Myocyte (in vitro differentiated cells): ENCODE data around the gene BRPF3. TPM values are rescaled to one million over a fixed set of nuclear protein-coding genes. Genes with fewer than 3 reads are reported as not detected.
"Not testable (repeated sequence)": the region's sequence is repeated elsewhere in the genome, so short reads cannot be mapped to it uniquely, and the experiment has no call there.

Experiments used
- DNase-seq: peaks from one replicate; pipeline ENCODE4 v3.0.0-alpha.2; 2012; ENCODE audit warnings: low read depth
- total RNA-seq: library from RNA; depleted of rRNA; stranded (reverse); fragments of >200 nt; gene quantifications from 2 replicates; pipeline ENCODE4 v1.2.3, GENCODE V29; 2014

BRPF3 gene
- total RNA-seq, 1 donor from 2014 or later, result 18.5 TPM

DNA sequence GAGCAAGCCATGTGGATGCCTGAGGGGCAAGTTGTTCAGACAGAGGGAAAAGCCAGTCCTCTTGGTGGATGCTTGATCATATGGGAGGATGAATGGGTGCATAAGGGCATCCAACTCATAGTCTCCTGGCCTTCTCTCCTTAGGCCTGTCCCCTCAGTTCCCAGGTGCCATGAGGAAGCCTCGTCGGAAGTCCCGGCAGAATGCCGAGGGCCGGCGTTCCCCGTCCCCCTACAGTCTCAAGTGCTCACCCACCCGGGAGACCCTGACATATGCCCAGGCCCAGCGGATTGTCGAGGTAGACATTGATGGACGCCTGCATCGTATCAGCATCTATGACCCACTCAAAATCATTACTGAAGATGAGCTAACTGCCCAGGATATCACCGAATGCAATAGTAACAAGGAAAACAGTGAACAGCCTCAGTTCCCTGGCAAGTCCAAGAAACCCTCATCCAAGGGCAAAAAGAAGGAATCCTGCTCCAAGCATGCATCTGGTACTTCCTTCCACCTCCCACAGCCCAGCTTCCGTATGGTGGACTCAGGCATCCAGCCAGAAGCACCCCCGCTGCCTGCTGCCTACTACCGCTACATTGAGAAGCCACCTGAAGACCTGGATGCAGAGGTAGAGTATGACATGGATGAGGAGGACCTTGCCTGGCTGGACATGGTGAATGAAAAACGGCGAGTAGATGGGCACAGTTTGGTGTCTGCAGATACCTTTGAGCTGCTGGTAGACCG is 3.8 kb downstream of the BRPF3 start:
- DNase-seq, result no peak

DNA sequence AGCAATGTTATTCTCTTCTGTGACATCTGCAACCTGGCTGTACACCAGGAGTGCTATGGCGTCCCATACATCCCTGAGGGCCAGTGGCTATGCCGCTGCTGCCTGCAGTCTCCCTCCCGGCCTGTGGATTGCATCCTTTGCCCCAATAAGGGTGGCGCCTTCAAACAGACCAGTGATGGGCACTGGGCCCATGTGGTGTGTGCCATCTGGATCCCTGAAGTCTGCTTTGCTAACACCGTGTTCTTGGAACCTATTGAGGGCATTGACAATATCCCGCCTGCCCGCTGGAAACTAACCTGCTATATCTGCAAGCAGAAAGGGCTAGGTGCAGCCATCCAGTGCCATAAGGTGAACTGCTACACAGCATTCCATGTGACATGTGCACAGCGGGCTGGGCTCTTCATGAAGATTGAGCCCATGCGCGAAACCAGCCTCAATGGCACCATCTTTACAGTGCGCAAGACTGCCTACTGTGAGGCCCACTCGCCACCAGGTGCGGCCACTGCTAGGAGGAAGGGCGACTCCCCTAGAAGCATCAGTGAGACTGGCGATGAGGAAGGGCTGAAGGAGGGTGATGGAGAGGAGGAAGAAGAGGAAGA is 4.6 kb downstream of the BRPF3 start:
- DNase-seq, result no peak

DNA sequence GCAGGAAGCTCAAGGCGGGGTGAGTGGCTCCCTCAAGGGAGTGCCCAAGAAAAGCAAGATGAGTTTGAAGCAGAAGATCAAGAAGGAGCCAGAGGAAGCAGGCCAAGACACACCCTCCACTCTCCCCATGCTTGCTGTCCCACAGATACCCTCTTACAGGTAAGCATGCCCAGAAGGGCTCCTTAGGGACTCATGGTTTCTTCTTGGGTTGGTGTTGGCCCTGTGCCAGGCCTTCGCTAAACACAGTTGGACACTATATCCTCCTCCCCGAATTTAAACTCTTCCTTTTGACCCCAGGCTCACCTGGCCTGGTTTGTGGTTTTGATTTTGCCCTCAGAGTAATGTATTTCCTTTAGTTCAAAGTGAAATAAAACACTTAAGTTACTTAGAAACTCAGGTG is 5.1 kb downstream of the BRPF3 start:
- no peak for DNase-seq

- DNase-seq, result no peak
Measured at GRCh38 chr6:36202101-36202500, 5.6 kb downstream of the BRPF3 start.

DNA sequence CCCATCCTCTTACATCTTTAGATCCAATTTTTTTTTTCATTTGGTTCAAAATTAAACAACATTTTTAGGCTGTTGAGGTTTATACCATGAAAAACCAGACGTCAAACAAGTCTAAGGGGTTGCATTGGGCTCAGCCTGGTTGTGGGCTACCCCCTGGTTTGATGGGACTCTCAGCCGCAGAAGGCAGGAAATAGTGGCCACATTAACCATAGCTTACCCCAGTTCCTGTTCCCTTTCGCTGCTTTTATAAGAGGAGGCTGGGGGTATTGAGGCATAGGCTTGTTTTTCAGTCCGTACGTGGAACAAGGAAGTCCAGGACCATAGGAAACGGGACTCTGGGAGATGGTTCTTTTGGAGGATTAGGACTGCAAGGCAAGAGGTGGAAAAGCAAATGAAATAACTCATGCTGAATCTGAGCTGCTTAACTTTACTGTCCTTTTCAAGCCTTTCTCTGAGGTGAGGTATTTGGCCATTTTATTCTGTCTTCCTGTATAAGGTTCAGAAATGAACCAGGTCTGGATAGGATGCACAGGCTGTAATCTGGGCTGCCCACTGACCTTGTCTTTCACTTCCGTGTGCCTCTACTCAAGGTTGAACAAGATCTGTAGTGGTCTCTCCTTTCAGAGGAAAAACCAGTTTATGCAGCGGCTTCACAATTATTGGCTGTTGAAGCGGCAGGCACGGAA is 7.7 kb downstream of the BRPF3 start:
- DNase-seq, result no peak

DNA sequence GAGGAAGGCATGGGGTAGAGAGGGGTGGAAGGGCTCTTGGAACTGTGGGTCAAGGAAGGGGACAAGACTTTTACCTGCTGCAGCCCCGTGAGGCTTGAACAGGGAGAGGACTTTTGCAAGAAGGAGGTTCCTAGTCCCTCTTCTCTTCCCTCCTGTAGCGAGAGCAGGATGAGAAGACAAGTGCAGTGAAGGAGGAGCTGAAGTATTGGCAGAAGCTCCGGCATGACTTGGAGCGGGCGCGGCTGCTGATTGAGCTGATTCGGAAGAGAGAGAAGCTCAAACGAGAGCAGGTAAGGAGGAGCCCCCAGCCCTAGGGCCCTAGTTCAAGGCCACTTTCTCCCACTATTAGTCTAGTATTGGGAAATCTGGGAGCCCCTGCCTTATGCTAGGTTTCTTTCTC is 10.6 kb downstream of the BRPF3 start:
- DNase-seq, result no peak

GRCh38 chr6:36209606-36210005 is 13.1 kb downstream of the BRPF3 start:
- no peak for DNase-seq

DNA sequence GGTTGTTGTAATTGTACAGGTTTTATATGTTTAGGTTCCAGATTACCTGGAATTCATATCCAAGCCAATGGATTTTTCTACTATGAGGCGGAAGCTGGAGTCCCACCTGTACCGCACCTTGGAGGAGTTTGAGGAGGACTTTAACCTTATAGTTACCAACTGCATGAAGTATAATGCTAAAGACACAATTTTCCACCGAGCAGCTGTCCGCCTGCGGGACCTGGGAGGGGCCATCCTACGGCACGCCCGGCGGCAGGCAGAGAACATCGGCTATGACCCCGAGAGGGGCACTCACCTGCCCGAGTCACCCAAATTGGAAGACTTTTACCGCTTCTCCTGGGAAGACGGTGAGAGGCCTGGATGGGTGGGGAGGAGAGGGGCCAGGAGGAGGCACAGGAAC is 13.6 kb downstream of the BRPF3 start:
- DNase-seq, result no peak

DNA sequence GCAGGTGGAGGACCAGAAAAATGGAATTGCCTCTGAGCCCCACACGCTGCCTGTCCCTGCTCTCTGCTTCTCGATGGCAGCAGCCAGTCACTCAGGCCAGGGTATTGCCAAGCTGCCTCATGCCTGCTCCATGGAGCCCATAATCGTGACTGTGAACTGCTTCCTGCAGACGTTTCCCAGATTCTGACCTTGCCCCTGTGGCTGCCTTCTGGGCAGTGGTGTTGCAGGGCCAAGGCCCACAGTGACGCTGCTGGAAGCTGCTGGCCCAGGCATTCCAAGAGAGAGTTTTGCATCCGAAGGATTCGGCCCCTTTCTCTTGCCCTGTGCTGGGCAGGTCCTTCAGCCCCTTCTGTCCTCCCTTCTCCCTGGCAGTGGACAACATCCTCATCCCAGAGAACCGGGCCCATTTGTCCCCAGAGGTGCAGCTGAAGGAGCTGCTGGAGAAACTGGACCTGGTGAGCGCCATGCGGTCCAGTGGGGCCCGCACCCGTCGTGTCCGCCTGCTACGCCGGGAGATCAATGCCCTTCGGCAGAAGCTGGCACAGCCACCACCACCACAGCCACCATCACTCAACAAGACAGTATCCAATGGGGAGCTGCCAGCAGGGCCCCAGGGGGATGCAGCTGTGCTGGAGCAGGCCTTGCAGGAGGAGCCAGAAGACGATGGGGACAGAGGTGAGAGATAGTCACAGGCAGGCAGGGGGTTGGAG is 14.5 kb downstream of the BRPF3 start:
- no peak for DNase-seq

GRCh38 chr6:36216559-36216958 is 20.0 kb downstream of the BRPF3 start:
- DNase-seq, result peak; percentile 50

DNA sequence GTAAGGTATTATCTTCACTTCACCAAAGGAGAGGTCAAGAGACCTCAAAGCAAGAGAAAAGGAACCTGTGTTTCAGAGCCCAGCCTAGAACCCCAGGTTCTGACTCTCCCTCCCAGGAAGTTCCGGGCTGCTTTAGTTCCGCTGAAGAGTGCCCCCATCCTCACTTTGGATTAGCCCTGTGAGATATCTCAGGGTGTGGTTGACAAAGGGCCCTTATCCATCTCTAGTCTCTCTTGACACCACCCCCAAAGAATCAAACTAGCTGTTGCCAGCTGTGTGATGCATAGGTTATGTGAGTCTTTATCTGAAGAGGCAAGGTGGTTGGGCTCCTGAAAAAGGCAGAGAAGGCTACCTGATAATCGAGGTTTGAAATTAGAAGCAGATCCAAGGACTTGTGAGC is 20.6 kb downstream of the BRPF3 start:
- DNase-seq, result no peak

DNA sequence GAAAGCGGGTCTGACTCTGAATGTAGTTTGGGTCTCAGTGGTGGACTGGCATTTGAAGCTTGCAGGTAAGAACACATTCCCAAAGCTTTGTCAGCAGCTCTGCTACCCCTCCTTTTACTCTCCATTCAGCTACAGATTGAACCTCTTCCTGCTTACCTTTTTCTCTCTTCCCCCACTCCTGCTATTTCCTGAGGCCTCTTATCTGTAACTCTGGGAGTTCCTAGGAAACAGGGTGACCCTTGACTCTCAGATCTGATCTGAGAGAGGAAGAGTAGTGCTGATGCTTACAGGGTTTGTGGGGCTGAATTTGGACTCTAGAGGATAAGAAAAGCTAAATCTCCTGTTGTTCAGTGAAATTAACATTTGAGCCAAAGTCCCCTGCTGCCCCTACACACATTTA is 21.4 kb downstream of the BRPF3 start:
- no peak for DNase-seq

DNA sequence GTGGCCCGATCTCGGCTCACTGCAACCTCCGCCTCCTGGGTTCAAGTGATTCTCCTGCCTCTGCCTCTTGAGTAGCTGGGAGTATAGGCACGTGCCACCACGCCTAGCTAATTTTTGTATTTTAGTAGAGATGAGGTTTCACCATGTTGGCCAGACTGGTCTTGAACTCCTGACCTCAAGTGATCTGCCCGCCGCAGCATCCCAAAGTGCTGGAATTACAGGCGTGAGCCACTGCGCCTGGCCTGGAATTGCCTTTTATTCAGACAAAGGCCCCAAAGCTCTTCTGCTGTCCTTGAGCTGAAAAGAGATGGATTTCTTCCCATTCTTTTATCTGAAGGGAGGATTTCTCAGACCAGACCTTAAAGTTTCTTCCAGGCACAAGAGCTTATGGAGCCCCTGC is 22.0 kb downstream of the BRPF3 start:
- DNase-seq, result not testable (repeated sequence)

- no peak for DNase-seq
Measured at GRCh38 chr6:36219081-36219480, 22.5 kb downstream of the BRPF3 start.

DNA sequence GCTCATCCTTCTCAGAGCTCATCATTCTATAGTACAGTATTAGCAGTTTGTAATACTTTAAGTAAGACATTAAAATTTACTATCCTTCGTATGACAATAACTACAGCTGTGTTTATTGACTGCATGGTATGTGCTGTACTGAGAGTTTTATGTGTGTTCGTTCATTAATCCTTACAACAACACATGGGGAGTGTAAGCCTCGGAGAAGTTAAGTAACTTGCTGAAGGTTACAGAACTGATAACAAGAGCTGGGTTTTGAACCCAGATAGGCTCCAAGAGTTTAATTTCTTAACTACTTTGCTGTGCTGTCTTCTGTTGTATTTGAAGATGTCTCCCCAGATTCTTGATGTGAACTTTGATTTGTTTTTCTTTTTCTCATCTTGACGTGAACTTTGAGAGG is 23.7 kb downstream of the BRPF3 start:
- no peak for DNase-seq

DNA sequence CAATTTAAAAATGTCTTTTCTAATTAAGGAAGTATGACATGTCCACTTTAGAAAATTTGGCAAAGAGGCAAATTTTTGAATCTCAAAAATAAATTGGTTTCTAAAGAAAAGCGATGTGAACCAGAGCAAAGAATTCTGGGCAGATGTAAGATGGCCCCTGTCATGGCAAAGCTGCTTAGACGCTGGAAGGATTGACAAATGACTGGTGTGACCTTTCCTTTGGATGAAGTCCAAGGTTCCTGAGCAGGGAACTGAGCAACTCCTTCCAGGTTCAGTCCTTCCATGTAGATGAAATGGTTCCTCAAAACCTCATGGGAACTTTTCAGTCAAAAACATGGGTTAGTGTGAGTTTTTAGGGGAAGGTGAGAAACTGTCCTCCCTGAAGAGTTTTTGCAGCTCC is 25.1 kb downstream of the BRPF3 start:
- DNase-seq, result no peak

- DNase-seq, result no peak
Measured at GRCh38 chr6:36222924-36223323, 26.4 kb downstream of the BRPF3 start.

- DNase-seq, result no peak
Measured at GRCh38 chr6:36223706-36224105, 27.2 kb downstream of the BRPF3 start.

GRCh38 chr6:36224918-36225461 is 28.4 kb downstream of the BRPF3 start:
- DNase-seq, result no peak

DNA sequence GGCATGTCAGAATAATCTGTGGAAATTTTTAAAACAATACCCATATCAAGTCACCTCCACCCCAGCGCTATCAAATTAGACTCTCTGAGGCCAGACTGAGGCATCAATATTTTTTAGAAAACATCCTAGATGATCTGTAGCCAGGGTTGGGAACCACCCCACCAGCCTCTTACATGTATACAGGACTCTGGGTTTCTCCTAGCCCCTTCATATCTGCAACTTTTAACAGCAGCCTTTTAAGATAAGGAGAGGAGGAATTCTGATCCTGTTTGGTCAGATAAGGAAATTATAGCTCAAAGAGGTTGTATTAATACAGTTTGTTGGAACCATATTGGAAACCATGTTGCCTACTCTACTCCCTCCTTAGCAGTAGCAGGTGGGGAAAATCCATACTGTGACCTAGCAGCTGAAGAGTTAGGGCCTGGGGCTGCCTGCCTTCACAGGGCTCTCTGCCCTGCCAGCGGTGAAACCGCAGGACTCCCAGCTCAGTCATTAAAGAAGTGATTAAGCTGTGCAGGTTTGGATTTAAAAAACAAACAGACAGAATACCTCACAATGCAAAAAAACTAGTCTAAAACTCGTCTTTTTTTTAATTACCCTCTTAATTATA is 30.0 kb downstream of the BRPF3 start:
- no peak for DNase-seq
